Measurements from ENCODE around the gene OR2B2.

DNA sequence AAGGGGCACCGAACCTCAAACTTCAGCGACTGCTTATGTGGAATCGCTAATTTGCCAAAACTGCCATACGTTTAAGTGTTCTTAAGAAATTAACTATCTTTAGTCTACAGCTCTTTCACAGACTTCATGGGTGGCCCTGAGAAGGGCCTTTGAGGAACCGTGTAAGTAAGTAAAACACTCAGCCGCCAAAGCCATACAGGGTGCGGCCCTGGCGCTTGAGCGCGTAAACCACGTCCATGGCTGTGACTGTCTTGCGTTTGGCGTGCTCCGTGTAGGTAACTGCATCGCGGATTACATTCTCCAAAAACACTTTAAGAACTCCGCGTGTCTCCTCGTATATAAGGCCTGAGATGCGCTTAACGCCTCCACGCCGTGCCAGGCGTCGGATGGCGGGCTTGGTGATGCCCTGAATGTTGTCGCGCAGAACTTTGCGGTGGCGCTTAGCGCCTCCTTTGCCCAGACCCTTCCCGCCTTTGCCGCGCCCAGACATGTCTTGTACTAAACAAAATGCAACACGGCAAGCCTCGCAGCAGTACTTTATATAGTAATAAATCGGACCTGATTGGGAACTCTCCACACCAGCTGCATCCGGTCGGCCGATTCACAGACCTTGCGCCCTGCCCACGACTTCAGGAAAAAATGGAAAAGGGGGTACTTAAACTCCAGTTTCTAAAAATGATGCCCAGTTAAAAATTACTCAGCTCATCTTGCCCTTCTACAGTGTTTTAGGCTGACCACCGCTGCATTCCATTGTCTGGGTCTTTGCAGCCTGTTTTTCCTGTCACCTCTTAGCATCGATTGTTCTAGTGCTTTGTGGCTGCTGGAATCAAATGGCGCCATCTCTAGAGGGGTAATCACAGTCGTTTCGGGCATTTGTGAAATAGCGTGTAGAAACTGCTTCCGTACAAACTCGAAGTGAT is 38.9 kb downstream of the OR2B2 start:
- TF ChIP-seq, protein P1, sequence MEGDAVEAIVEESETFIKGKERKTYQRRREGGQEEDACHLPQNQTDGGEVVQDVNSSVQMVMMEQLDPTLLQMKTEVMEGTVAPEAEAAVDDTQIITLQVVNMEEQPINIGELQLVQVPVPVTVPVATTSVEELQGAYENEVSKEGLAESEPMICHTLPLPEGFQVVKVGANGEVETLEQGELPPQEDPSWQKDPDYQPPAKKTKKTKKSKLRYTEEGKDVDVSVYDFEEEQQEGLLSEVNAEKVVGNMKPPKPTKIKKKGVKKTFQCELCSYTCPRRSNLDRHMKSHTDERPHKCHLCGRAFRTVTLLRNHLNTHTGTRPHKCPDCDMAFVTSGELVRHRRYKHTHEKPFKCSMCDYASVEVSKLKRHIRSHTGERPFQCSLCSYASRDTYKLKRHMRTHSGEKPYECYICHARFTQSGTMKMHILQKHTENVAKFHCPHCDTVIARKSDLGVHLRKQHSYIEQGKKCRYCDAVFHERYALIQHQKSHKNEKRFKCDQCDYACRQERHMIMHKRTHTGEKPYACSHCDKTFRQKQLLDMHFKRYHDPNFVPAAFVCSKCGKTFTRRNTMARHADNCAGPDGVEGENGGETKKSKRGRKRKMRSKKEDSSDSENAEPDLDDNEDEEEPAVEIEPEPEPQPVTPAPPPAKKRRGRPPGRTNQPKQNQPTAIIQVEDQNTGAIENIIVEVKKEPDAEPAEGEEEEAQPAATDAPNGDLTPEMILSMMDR (conservative IDR thresholded peaks at IDR 0.05; ENCODE audit: low read depth, low read length) = 0 out of 2 replicates have a peak, but pooled peaks have one; percentile 7
- TF ChIP-seq EZH2 (IDR thresholded peaks at IDR 0.05; ENCODE audit: borderline replicate concordance, low read depth, low read length, poor library complexity, severe bottlenecking) = no peak
